ENCODE data around the gene ZNF850.

The ZNF850 gene

GRCh38 chr19:36771261-36772231 is 1.1 kb downstream of the ZNF850 start (continued):
- no peak for TF ChIP-seq ZNF112 (tag by site-specific recombination; IDR thresholded peaks at IDR 0.05)
- TF ChIP-seq ZNF529 (tag by site-specific recombination; IDR thresholded peaks at IDR 0.05; ENCODE audit: insufficient replicate concordance): no peak
- no peak for TF ChIP-seq REST (tag by site-specific recombination; IDR thresholded peaks at IDR 0.05)
- peak; percentile 83 for TF ChIP-seq SP2 (tag by site-specific recombination; IDR thresholded peaks at IDR 0.05)
- no peak for TF ChIP-seq ZNF76 (tag by site-specific recombination; IDR thresholded peaks at IDR 0.05; ENCODE audit: borderline replicate concordance, low read depth)
- no peak for TF ChIP-seq CTCF (tag by site-specific recombination; IDR thresholded peaks at IDR 0.05)
- TF ChIP-seq ZNF596 (tag by site-specific recombination; IDR thresholded peaks at IDR 0.05): no peak
- no peak for TF ChIP-seq ZBTB6 (tag by site-specific recombination; IDR thresholded peaks at IDR 0.05)
- no peak for TF ChIP-seq ZNF114 (tag by site-specific recombination; IDR thresholded peaks at IDR 0.05)
- no peak for TF ChIP-seq GLIS1 (tag by site-specific recombination; IDR thresholded peaks at IDR 0.05)
- TF ChIP-seq ZNF707 (tag by site-specific recombination; IDR thresholded peaks at IDR 0.05): no peak
- TF ChIP-seq ZNF768 (tag by site-specific recombination; IDR thresholded peaks at IDR 0.05): no peak
- TF ChIP-seq ZBTB10 (tag by site-specific recombination; IDR thresholded peaks at IDR 0.05): no peak
- no peak for TF ChIP-seq ZNF37A (tag by site-specific recombination; IDR thresholded peaks at IDR 0.05)
- TF ChIP-seq ZNF133 (tag by site-specific recombination; IDR thresholded peaks at IDR 0.05): no peak
- TF ChIP-seq GLI4 (tag by site-specific recombination; IDR thresholded peaks at IDR 0.05): no peak
- peak; percentile 98 for TF ChIP-seq PRDM1 (tag by site-specific recombination; IDR thresholded peaks at IDR 0.05)
- no peak for TF ChIP-seq KLF7 (tag by site-specific recombination; IDR thresholded peaks at IDR 0.05; ENCODE audit: borderline replicate concordance)
- TF ChIP-seq ZNF704 (tag by site-specific recombination; IDR thresholded peaks at IDR 0.05): no peak
- TF ChIP-seq HOXD13 (CRISPR knock-in tag; IDR thresholded peaks at IDR 0.05; ENCODE audit: borderline replicate concordance): no peak
- no peak for TF ChIP-seq ZNF521 (tag by site-specific recombination; IDR thresholded peaks at IDR 0.05)
- no peak for TF ChIP-seq ZNF571 (tag by site-specific recombination; IDR thresholded peaks at IDR 0.05)
- TF ChIP-seq ZNF585B (tag by site-specific recombination; IDR thresholded peaks at IDR 0.05): no peak
- no peak for TF ChIP-seq ZBTB49 (tag by site-specific recombination; IDR thresholded peaks at IDR 0.05; ENCODE audit: low read depth)
- no peak for TF ChIP-seq ZNF302 (tag by site-specific recombination; IDR thresholded peaks at IDR 0.05; ENCODE audit: low read depth)
- TF ChIP-seq ZNF558 (tag by site-specific recombination; IDR thresholded peaks at IDR 0.05): no peak
- no peak for TF ChIP-seq OVOL3 (tag by site-specific recombination; IDR thresholded peaks at IDR 0.05)

All from HEK293 (cell line).